Tibial nerve (tissue), 4 donors: Measurements from ENCODE around the gene QSER1. TPM values are rescaled to one million over a fixed set of nuclear protein-coding genes. Genes with fewer than 3 reads are reported as not detected.

Source experiments
- DNase-seq, 2 donors: peaks; one replicate each; pipeline ENCODE4 v3.0.0-alpha.2; 2019; ENCODE audit warnings: low spot score in 2 of 2
- H3K27ac ChIP-seq, 4 donors: fragments of 200-600 bp; sonication (generic) in 3 of 4; one replicate each; pipeline ENCODE4 v1.5.1; 2017 to 2019; ENCODE audit warnings: mild to moderate bottlenecking in 1 of 4
- H3K27me3 ChIP-seq, 2 donors: fragments of 200-600 bp; sonication (generic) in 1 of 2; one replicate each; pipeline versions ENCODE4 v1.5.1 to v1.6.0; 2017 to 2019
- H3K36me3 ChIP-seq, 3 donors: fragments of 200-600 bp; sonication (generic); one replicate each; pipeline ENCODE4 v1.5.1; 2018 to 2019
- H3K4me1 ChIP-seq, 4 donors: fragments of 200-600 bp; sonication (generic) in 3 of 4; one replicate each; pipeline ENCODE4 v1.5.1; 2017 to 2019
- H3K4me3 ChIP-seq, 4 donors: fragments of 200-600 bp; sonication (generic) in 3 of 4; one replicate each; pipeline ENCODE4 v1.5.1; 2017 to 2019; ENCODE audit warnings: mild to moderate bottlenecking in 1 of 4, moderate library complexity in 1 of 4
- H3K9me3 ChIP-seq, 4 donors: fragments of 200-600 bp; sonication (generic) in 3 of 4; one replicate each; pipeline ENCODE4 v1.5.1; 2017 to 2019
- EP300 ChIP-seq, 2 donors: sonication (generic); formaldehyde crosslinking; IDR thresholded peaks; one replicate each; pipeline ENCODE4 v1.6.1; 2017; ENCODE audit warnings: antibody characterized with exemption in 2 of 2, mild to moderate bottlenecking in 1 of 2
- POLR2A ChIP-seq, 2 donors: fragments of 450-650 bp; IDR thresholded peaks; one replicate each; pipeline ENCODE4 v1.6.1; 2017; ENCODE audit warnings: antibody characterized with exemption in 2 of 2, mild to moderate bottlenecking in 2 of 2, moderate library complexity in 2 of 2
- WGBS, 2 donors: methylation state at CpG; one replicate each; pipeline ENCODE4 v1.1.5; 2018; 5-methylcytosine and 5-hydroxymethylcytosine counted together
- total RNA-seq, 4 donors: library from RNA; depleted of rRNA; stranded (reverse); fragments of >200 nt; gene quantifications; one replicate each; pipeline ENCODE4 v1.1.0, GENCODE V29; 2016
- TF ChIP-seq, protein P1 (sequence below), 5 experiments: fragments of 200-600 bp in 3 of 5; fragments of 450-650 bp in 2 of 5; sonication (generic) in 3 of 5; IDR thresholded peaks; one replicate each; pipeline ENCODE4 v1.5.1; 2016 to 2019; ENCODE audit warnings: antibody characterized with exemption in 5 of 5, mild to moderate bottlenecking in 3 of 5, moderate library complexity in 2 of 5

The QSER1 gene
- total RNA-seq, 4 donors from 2014 or later, result 35.1 to 45.4 (median 36.2) TPM

DNA sequence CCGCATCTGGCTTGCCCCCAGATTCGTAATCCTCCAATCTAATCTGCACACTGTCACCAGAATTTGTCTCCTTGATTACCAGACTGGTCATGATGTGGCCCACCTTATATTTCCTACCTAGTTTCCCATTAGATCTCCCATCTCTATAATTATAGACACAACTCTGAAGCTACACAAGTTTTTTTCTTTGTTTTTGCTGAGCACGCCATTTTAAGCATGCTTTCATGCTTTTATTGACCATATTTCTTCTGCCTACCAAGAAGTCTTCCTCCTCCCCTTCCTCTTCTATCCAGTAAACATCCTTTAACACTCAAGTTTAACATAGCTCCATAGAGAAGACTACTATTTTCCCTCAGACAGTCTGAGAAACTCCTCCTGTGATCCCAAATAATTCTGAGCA, 98.8 kb downstream of the QSER1 start:
- DNase-seq, result no peak
- Histone ChIP-seq H3K4me3 (no peak overlapping the region), H3K4me1 (no peaks in the 10 kb centered on the region), H3K27ac (no peak overlapping the region), H3K36me3 (no peaks in the 10 kb centered on the region), H3K27me3 (no peaks in the 10 kb centered on the region), H3K9me3 (peaks cover 0 to 15% (median 2%) of the 10 kb centered on the region in 4 donors)
- 86 to 95% methylated on average over 3 of the region's 3 CpGs for WGBS, 2 donors
- TF ChIP-seq POLR2A (IDR thresholded peaks at IDR 0.05) (no peak), EP300 (IDR thresholded peaks at IDR 0.05) (no peak)
- TF ChIP-seq, protein P1, sequence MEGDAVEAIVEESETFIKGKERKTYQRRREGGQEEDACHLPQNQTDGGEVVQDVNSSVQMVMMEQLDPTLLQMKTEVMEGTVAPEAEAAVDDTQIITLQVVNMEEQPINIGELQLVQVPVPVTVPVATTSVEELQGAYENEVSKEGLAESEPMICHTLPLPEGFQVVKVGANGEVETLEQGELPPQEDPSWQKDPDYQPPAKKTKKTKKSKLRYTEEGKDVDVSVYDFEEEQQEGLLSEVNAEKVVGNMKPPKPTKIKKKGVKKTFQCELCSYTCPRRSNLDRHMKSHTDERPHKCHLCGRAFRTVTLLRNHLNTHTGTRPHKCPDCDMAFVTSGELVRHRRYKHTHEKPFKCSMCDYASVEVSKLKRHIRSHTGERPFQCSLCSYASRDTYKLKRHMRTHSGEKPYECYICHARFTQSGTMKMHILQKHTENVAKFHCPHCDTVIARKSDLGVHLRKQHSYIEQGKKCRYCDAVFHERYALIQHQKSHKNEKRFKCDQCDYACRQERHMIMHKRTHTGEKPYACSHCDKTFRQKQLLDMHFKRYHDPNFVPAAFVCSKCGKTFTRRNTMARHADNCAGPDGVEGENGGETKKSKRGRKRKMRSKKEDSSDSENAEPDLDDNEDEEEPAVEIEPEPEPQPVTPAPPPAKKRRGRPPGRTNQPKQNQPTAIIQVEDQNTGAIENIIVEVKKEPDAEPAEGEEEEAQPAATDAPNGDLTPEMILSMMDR (IDR thresholded peaks at IDR 0.05), result no peak

GRCh38 chr11:32991898-32992297, 99.3 kb downstream of the QSER1 start:
- TF ChIP-seq POLR2A (IDR thresholded peaks at IDR 0.05) (no peak), EP300 (IDR thresholded peaks at IDR 0.05) (no peak)
- TF ChIP-seq, protein P1 (IDR thresholded peaks at IDR 0.05), result no peak
- Histone ChIP-seq H3K36me3 (no peaks in the 10 kb centered on the region), H3K4me3 (no peak overlapping the region), H3K27me3 (no peaks in the 10 kb centered on the region), H3K27ac (no peak overlapping the region), H3K9me3 (peaks cover 0 to 15% (median 2%) of the 10 kb centered on the region in 4 donors), H3K4me1 (no peaks in the 10 kb centered on the region)
- DNase-seq, result no peak

GRCh38 chr11:33000181-33000580, 107.6 kb downstream of the QSER1 start:
- Histone ChIP-seq H3K27me3 (no peaks in the 10 kb centered on the region), H3K4me3 (no peak overlapping the region), H3K4me1 (no peaks in the 10 kb centered on the region), H3K27ac (no peak overlapping the region), H3K9me3 (no peaks in the 10 kb centered on the region), H3K36me3 (no peaks in the 10 kb centered on the region)
- no peak for DNase-seq
- TF ChIP-seq, protein P1 (IDR thresholded peaks at IDR 0.05), result no peak
- TF ChIP-seq POLR2A (IDR thresholded peaks at IDR 0.05), result no peak
- TF ChIP-seq EP300 (IDR thresholded peaks at IDR 0.05), result no peak

- no peak for DNase-seq
- 86 to 100% methylated on average over 5 to 6 of the region's 6 CpGs for WGBS, 2 donors
- Histone ChIP-seq H3K27ac (no peak overlapping the region), H3K4me3 (no peak overlapping the region), H3K36me3 (no peaks in the 10 kb centered on the region), H3K4me1 (no peaks in the 10 kb centered on the region), H3K27me3 (no peaks in the 10 kb centered on the region), H3K9me3 (no peaks in the 10 kb centered on the region)
- TF ChIP-seq POLR2A (IDR thresholded peaks at IDR 0.05) (no peak), EP300 (IDR thresholded peaks at IDR 0.05) (no peak)
- TF ChIP-seq, protein P1 (IDR thresholded peaks at IDR 0.05), result no peak
Measured at GRCh38 chr11:33001281-33001680, 108.7 kb downstream of the QSER1 start.

GRCh38 chr11:33001751-33002542, 109.3 kb downstream of the QSER1 start:
- Histone ChIP-seq H3K9me3 (no peaks in the 10 kb centered on the region), H3K27ac (no peak overlapping the region), H3K4me3 (no peak overlapping the region), H3K36me3 (no peaks in the 10 kb centered on the region), H3K27me3 (no peaks in the 10 kb centered on the region), H3K4me1 (no peaks in the 10 kb centered on the region)
- WGBS, 2 donors, result 69 to 71% methylated on average over 8 of the region's 8 CpGs
- TF ChIP-seq EP300 (IDR thresholded peaks at IDR 0.05) (no peak), POLR2A (IDR thresholded peaks at IDR 0.05) (no peak)
- TF ChIP-seq, protein P1 (IDR thresholded peaks at IDR 0.05), result no peak
- DNase-seq, result no peak
